ENCODE data around the gene FBXO40.

Gene FBXO40

DNA sequence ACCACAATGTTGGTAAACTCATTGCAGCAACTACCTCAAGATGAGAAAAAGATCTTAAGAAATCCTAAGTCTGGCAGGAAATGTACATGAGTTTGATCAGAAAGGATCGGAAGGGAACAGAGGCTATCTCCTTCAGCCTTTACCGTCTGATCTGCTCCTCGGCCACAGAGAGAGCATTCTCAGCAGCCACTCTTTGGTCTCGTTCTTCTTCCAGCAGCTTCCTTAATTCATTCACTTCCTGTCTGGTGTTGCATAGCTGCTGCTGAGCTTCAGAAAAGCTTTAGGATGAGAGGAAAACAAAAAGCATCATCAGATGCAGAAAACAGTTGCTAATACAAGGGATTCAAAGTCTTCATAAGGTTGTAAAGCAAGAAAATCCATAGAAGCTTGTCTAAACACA, 74.2 kb downstream of the FBXO40 start:
- no peak for DNase-seq

GRCh38 chr3:121670676-121671075, 77.5 kb downstream of the FBXO40 start:
- DNase-seq = no peak

DNA sequence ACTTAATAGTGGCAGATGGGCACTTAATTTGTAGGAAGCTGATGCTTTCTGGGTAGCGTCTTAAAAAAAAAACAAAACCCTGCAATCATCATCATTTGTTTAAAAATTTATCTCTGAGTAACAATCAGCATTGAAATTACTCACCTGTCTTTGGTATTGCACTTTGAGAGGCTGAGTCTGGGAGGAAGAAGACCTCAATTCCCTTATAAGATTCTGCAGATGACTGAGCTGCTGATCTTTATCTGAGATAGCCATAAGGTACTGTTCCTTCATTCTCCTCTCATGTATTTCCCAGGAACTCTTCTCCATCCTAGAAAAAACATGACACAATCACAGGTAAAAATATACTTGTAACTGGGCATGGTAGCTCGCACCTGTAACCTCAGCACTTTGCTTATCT, 84.0 kb downstream of the FBXO40 start:
- no peak for DNase-seq

Data from GOT3 (cell line).